HG03521 (cell line): ENCODE measurements around the gene ARHGAP12.

Experiments
- ATAC-seq: cut with Tn5 transposase; IDR thresholded peaks from one replicate; pipeline ENCODE4 v1.9.1; 2021; ENCODE audit warnings: mild to moderate bottlenecking, moderate library complexity; ENCODE audit not compliant: unreplicated experiment

The ARHGAP12 gene

DNA sequence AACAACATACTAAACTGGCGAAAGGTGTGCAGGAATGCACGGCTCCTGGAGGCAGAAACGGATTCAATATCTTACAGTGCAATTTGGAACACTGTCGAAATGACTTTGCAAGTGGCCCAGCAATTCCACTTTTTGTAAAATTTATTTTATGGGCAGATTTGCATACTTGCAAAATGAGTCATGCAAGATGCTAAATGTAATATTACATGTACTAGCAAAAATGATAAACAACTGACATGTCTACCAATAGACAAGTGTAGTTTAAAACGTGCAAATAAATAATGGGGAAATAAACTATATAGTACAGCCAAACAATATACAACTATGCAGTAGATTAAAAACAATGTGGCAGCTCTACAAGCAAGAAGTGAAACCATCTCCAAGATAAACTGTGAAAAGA is 97.7 kb downstream of the ARHGAP12 start:
- ATAC-seq, result no peak

DNA sequence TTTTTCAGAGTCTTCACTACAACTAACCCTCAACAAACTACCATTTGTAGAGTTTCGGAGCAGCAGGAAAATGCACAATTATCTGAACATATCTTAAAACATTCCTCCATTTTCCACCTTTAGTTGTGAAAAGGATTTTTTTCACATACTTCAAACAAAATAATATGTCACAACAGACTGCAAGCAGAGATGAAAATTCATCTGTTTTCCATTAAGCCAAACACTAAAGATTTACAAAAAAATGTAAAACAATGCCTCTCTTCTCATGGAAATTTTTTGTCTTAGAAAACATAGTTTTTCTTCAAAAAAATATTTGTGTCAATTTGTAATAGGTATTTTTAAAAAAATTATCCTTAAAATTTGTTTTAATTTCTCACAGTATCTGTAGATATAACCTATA is 98.9 kb downstream of the ARHGAP12 start:
- no peak for ATAC-seq

DNA sequence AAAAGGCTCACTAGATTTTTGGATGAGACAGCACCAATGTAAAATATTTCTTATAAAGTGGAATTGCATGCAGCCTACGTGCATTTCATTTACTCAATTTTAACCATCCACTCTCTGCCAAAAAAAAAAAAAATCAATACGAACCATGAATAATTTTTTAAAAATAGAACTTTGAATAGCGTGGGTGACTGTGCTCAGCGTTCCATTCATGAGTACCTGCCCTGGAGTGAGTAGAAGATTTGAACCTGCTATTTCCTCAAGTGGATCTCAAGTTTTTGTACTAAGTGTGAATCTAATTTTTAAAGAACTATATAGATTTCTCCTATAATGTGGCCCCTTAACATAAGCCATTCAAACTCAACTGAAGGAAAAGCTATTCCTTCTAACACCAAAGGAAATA is 105.3 kb downstream of the ARHGAP12 start:
- no peak for ATAC-seq

DNA sequence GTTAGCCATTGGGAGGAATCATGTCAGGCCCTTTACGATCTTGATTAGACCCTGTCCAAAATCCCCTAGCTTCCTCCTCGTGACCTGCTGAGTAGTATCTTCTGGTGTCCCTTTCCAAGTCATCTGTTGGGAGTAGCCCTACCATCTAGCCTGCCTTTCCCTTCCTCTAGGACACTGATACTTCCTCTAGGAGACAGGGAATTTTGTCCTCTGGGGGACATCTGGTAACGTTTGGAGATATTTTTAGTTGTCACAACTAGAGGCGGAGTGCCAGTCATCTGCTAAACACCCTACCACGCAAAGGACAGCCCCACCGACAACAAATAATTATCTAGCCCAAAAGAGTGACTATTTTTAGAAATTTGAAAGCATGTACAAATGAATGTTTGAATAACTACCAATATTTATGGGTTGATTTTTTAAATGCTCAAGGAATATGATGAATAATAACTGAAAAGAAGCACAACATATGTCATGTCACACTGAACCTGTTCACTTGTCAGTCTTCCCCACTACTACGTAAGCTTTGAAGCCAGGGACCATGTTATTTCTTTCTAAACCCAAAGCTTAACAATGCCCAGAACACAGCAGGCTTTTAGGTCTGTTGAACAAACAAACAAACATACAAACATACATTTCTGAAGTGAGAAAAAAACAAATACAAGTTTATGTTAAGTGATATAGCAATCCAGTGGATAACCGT is 105.9 kb downstream of the ARHGAP12 start:
- ATAC-seq, result no peak

DNA sequence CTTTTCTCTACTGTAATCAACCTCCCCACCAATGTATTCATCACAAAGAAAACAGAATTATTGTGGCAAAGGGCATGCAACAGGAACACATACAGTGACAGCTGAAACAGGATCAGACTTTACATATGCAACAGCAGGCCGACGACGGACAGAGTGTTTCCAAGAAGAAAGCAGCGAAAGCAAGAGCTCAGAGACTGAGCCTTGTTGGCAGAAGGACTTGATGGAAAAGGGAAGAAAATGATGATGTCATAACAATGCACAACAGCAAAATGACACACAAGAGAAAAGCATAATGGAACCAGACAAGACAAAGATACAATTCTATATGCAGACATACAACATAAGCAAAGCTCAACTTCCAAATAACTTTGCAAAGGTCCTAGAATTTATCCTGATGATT is 106.5 kb downstream of the ARHGAP12 start:
- no peak for ATAC-seq

DNA sequence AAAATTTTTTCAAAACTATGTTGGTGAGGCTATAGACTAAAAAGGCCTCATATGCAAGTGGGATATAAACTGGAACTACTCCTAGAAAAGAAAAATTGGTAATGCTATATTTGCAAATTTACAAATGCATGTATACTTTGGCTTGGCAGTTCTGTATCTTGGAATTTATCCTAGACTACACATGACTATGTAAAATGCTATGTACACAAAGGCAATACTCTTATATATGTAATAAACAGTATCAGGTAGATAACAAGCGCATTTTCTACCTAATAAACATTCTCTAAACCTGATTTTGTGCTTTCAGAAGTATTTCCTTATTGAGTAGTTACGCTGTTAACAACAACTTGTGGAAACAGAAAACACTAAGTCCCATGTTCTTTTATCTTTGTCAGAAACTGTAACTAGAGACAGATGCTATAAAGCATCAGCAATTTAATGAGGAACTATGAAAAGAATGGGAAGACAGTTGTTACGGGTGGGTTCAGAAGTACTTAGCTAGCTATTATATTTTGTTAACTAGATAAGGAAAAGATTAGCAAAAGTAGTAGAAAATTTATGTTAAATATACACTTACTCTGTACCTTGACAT is 107.8 kb downstream of the ARHGAP12 start:
- no peak for ATAC-seq

DNA sequence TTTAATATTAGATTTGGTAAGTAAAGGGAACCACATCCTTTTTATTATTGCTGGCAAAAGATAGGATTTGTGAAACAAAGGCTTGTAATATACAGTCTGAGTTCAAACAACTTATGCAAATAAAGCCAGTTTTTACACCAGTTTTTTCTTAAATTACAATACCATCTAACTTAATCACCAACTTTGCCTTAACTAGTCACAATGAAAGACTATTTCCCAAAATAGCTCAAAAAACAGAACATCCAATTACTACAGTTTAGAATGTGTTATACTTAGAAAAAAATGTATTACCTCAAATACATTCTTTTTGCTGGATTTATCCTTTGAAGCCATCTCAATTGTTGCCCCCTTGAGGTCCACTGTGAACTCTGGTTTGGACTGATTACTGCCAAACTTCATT is 108.5 kb downstream of the ARHGAP12 start:
- no peak for ATAC-seq

DNA sequence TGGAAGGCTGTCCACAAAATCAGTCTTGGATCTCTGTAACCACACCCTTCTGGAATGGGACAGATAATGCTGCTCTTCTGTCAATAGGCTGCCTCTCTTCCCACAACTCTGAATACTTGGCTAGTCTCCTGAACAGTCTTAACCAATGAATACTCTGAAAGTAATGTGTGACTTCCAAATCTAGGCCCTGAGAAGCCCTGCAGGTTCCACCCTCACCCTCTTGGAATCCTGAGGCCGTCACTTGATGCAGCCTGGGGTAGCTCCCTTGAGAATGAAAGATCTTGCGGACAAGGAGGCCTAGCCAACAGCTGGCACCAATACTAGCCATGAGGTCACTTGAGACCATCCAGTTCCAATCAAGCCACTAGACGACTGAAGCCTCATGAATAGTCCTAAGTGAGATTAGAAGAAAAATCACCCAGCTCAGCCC is 109.2 kb downstream of the ARHGAP12 start:
- no peak for ATAC-seq

DNA sequence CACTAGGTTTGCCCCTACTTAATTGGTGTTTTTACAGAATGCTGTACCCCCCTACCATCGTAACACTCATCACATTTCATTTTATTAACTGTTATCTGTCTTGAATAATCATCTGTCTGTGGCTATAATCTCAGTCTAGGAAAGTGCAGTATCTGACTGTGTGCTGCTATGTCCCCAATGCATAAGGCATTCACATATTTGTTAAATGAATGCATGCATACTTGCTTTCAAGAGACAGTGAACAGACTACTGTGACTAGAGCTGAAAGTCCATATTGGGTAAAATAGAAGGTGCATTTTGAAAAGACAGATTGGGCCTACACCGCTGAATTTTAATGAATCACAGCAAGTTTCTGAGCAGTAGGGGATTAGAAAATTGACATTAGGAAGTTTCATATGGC is 112.3 kb downstream of the ARHGAP12 start:
- no peak for ATAC-seq

DNA sequence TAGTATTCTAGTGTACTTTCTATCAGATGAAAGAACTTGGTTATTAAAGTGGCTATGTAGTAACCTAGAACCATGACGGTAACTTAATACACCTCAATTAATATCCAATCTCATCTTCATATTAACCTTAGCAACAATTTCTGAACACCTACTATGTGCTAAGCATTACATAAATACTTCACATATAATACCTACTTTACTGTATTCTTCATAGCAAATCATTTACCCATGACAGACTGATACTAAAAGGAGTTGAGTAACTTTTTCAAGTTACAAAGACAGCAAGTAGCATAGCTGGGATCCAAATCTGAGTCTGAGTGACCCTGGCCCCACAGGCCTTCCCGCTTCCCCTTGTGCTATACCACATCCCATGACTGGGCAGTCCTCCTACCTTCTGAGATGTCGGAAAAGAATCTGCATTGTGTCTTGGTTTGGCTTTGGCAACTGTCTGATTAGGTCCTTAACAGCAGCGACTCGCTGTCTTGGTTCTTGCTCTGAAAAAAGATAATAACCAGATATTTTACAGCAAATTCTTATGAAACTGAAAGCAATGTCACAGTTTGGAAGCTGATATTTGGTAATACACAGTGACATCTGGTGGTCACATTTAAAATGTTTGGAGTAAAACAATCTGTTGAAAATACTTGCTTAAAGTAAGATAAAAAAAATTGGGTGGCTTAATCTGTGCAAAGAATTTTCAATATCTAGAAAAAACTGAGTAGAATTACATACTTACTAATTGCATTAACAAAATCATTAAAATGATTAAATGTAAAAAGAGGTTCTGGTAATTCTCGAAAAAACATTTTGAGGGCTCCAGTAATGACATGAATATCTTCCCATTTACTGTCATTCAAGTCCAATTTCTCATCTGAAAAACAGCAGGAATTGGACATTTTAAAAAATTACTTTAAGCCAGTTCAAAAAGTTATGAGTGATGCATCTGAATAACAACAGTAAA is 120.1 kb downstream of the ARHGAP12 start:
- no peak for ATAC-seq

DNA sequence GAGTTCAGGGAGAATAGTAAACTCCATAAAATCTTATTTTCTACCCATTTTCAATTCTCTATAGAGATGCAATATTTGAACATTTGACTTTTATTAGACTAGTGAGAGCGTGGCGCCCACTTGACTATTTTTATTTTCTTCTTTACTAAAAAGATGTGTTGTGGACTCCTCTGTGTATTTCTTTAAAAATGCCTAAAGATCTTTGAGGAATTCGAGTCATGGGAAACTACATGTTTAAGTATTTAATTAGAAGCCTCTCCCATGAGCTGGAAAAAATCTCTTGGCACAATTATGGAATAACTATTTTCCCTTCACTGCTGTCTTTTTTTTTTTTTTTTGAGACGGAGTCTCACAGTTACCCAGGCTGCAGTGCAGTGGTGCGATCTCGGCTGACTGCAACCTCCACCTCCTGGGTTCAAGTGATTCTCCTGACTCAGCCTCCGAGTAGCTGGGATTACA is 124.2 kb downstream of the ARHGAP12 start:
- ATAC-seq, result no peak

DNA sequence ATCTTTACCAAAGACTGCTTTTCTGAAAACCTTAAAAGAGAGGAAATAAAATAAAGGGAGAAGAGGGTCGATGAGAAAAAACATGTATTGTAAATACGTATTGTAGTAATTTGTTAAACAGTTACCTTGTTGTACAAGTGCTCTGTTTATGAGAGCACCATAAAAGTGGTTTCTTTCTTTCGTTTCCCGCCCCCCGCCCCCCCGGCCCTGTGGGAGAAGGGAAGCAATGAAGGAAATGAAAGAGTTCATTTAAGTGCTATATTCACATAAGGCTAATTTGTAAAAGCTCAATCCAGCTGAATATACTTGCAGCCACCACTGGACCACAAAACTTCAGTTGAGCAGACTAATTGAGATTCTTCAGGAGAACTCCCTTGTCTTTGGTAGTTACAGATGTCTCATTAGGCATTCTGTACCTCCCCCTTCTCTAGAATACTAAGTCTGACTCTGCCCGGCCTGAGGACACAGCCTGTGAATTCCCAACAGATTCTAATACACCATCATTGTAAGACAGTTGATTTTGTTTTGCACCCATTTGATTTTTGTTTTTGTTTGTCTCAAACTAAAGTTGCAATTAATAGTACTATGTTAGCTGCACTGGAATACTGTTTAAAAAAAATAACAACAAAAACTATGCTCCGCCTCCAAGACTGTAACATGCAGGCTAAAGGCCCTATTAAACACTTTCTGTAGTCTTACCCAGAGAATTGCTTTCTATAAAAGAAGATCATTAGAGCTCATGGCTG is 124.9 kb downstream of the ARHGAP12 start:
- no peak for ATAC-seq

DNA sequence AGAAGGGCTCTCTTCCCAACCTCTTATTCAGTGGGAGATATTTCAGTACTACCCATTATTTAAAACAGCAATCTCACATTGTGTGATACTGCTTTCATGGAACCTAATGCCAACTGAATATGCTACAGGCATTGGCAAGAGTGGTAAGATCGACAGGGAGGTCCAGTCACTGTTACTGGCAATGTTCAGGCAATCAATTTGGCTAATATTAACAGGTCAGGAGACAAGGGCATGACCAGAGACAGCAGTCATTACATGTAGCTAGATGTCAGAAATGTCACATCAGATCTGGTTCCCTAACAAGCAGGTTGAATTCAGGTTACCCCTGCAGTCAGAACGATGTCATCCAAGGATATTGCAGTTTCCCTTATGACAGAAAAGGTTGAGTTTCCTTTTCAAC is 129.4 kb downstream of the ARHGAP12 start:
- ATAC-seq, result no peak

DNA sequence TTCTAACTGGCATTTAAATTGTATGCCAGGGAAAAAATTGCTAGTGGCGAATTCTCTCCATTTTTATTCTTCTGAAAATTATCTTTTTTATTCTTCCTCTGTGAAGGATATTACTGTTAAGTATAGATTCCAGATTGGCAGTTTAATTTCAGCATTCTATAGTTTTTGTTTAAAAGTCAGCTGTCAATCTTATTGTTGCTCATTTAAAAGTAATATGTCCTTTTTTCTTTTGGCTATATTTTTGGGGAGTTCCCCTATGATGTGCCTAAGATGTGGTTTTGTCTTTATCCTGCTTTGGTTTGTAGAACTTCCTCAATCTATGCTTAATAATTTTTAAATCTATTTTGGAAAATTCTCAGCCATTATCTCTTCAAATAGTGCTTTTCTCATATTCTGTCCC is 135.9 kb downstream of the ARHGAP12 start:
- no peak for ATAC-seq

DNA sequence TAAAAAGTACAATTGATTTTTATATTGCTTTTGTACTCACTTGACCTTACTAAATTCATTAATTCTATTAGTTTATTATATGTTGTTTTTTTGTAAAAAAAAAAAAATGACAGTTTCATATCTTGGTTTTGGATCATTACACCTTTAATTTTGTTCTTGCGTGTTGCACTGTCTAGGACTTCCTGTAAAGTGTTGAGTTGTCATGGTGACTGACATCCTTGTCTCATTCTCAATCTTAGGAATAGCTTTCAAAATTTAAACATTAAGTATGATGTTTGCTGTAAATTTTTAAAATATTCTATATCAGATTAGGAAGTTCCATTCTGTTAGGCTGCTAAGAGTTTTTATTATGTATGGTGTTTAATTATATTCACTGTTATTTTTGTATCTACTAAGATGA is 139.1 kb downstream of the ARHGAP12 start:
- ATAC-seq, result no peak

DNA sequence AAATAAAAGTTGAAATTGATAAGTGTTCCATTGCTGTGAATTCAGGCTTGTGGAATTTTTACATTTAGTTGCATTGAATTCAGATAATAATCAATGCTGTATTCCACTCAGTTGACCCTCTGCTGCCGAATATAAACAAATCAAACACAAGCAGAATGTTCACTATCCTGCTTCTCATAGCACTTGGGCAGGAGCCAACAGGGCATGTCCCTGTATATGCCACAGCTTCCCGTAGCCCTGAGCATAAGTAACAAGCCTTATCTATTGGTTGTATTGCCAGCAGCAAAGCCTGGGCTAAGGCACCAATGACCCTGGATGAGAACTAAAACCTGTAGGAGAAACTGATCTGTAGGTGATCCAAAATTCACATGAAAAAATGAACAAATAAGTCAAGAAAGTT is 145.9 kb downstream of the ARHGAP12 start:
- no peak for ATAC-seq

DNA sequence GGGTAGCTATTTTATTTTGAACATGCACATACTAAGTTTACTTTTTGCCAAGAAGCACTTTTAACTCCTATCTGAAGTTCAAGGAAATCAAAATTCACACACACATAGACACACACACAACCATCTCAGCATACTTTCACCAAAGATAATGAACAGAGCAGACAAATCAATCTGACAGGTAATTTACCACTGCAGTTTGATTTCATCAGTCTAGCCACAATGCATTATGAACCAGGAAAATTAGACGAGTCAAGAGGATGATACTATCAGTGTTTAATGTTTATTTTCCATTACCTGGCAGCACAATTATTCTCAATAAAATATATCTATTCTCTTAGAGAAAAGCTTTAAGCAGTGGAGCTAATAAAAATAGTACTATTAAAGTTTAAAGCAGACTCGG is 147.9 kb downstream of the ARHGAP12 start:
- no peak for ATAC-seq

DNA sequence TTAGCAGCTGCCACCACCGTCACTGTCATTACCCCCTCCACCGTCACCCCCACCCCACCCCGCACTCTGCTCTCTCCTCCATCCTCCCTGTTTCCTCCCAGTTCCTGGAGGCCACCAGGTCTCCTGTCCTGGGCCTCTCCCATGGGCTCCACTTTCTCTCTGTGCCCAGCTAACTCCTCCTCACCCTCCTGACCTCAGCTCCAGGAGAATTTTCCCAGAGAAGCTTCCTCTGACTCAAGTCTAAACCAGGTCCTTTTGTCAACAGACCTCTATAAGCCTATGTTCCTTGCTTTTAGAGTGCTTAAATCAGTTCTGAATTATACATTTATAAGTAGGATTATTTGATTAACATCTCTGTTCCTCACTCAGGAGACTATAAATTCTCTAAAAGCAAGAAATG is 150.0 kb downstream of the ARHGAP12 start:
- no peak for ATAC-seq

DNA sequence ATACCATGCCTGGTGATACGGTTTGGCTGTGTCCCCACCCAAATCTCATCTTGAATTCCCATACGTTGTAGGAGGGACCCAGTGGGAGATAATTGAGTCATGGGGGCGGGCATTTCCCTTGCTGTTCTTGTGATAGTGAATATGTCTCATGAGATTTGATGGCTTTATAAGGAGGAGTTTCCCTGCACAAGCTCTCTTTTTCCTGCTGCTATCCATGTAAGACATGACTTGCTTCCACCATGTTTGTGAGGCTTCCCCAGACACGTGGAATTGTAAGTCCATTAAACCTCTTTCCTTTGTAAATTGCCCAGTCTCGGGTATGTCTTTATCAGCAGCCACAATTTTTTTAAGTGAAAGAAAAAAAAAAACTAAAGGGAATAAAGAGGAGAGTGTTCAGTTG is 152.5 kb downstream of the ARHGAP12 start:
- no peak for ATAC-seq

DNA sequence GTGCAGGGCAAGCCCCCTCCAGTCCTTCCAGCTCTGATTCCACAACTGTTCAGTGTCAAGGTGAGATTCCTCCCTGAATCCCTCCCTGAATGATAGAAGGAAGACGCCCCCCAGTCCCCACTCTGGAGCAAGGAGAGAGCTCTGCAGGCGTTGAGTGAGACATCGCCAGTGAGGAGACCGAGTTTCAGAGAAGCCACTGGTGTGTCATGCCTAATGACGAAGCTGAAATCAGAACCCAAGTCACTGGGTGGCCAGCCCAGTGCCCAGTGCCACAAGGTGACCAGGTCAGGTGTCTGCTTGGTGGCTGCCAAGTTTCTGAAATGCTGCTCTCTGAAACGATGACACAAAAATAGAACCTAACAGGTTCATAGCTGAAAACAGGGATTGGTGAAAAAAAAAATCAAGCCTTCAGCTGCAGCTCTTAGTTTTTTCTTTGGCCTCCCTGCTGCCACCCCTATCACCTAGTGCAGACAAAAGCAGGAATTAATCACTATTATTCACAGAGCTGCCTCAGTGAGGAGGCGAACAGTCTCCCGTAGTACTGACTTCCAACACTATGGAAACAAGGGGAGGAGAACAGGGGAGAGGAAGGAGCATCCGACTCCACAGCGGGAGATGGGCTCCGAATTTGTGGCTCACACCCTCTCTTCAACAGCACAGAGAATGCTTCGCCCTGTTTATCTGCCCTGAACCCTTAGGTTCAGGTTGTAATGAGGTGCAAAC is 153.5 kb downstream of the ARHGAP12 start:
- no peak for ATAC-seq
